PC-9 (cell line): Measurements from ENCODE around the gene IRF2BPL. TPM values are rescaled to one million over a fixed set of nuclear protein-coding genes. Genes with fewer than 3 reads are reported as not detected.
A peak's percentile ranks its signal among the peaks of the same experiment; 100 is the strongest.

ENCODE experiments used
- BruUV-seq: library from RNA; stranded (reverse); fragments of 400-500 nt; replicated peaks from 2 replicates; lab custom pipeline; 2021; lab: Mats Ljungman, UMichigan
- CTCF ChIA-PET: fragments of 300-600 bp; sonication (Branson Sonifier 250); formaldehyde crosslinking; loops from one replicate; lab custom pipeline; 2022; ENCODE audit warnings: antibody characterized with exemption; lab: Charles Lee
- POLR2A ChIA-PET: fragments of 300-600 bp; sonication (Branson Sonifier 250); formaldehyde crosslinking; loops from one replicate; lab custom pipeline; 2022; ENCODE audit warnings: antibody characterized with exemption; ENCODE audit not compliant: unreplicated experiment; lab: Charles Lee
- DNase-seq, 2 experiments: peaks; one replicate each; pipeline versions ENCODE4 v3.0.0 to v3.0.0-alpha.2; 2015 to 2022; ENCODE audit warnings: mixed read lengths in 1 of 2
- H2AFZ ChIP-seq: fragments of 200-600 bp; sonication (generic); 2 replicates; pipeline ENCODE4 v1.8.1; 2017; ENCODE audit warnings: antibody characterized with exemption
- H3F3A ChIP-seq: fragments of 200-600 bp; sonication (generic); 2 replicates; pipeline ENCODE4 v1.8.1; 2017; ENCODE audit warnings: antibody characterized with exemption, mild to moderate bottlenecking, low read depth; ENCODE audit not compliant: insufficient read depth
- H3K27ac ChIP-seq: fragments of 200-600 bp; sonication (generic); 2 replicates; pipeline ENCODE4 v1.6.1; 2016; ENCODE audit warnings: mixed run types
- H3K27me3 ChIP-seq: fragments of 200-600 bp; sonication (generic); 2 replicates; pipeline ENCODE4 v1.6.1; 2016; ENCODE audit warnings: low read depth, mixed run types; ENCODE audit not compliant: insufficient read depth
- H3K36me3 ChIP-seq: fragments of 200-600 bp; sonication (generic); 2 replicates; pipeline ENCODE4 v1.6.1; 2016; ENCODE audit warnings: low read depth, mixed run types
- H3K4me1 ChIP-seq: fragments of 200-600 bp; sonication (generic); replicated peaks from 2 replicates; pipeline ENCODE4 v1.6.1; 2016; ENCODE audit warnings: mixed run types; ENCODE audit not compliant: insufficient read depth
- H3K4me2 ChIP-seq: fragments of 200-600 bp; sonication (generic); 2 replicates; pipeline ENCODE4 v1.6.1; 2017; ENCODE audit warnings: mixed run types
- H3K4me3 ChIP-seq: fragments of 200-600 bp; sonication (generic); 2 replicates; pipeline ENCODE4 v1.6.1; 2016; ENCODE audit warnings: mixed run types
- H3K79me2 ChIP-seq: fragments of 200-600 bp; sonication (generic); 2 replicates; pipeline ENCODE4 v1.6.1; 2017; ENCODE audit warnings: low read depth, mixed run types
- H3K9me2 ChIP-seq: fragments of 200-600 bp; sonication (generic); 2 replicates; pipeline ENCODE4 v1.8.1; 2017; ENCODE audit warnings: mild to moderate bottlenecking; ENCODE audit not compliant: insufficient read depth
- H3K9me3 ChIP-seq: fragments of 200-600 bp; sonication (generic); 2 replicates; pipeline ENCODE4 v1.8.1; 2016; ENCODE audit warnings: low read depth; ENCODE audit not compliant: insufficient read depth
- H4K20me1 ChIP-seq: fragments of 200-600 bp; sonication (generic); 2 replicates; pipeline ENCODE4 v1.8.1; 2017; ENCODE audit not compliant: insufficient read depth
- EZH2 ChIP-seq: fragments of 200-600 bp; sonication (generic); IDR thresholded peaks from 2 replicates; pipeline ENCODE4 v1.8.0; 2017; ENCODE audit warnings: antibody characterized with exemption, low read depth
- intact Hi-C: fragments of 100-400 bp; cut with micrococcal nuclease; formaldehyde crosslinking; loops from one replicate; pipeline ENCODE4 v1.10.0; 2022; ENCODE audit not compliant: unreplicated experiment
- total RNA-seq: library from RNA; stranded (reverse); gene quantifications from 2 replicates; pipeline ENCODE4 v1.2.3, GENCODE V29; 2021
- TF ChIP-seq, protein P1 (sequence below): fragments of 200-600 bp; sonication (generic); conservative IDR thresholded peaks from 2 replicates; pipeline ENCODE4 v1.6.1; 2017; ENCODE audit warnings: mixed run types, antibody characterized with exemption, mild to moderate bottlenecking, moderate library complexity

IRF2BPL gene
- total RNA-seq, 1 experiment from 2014 or later: 74.6 TPM

DNA sequence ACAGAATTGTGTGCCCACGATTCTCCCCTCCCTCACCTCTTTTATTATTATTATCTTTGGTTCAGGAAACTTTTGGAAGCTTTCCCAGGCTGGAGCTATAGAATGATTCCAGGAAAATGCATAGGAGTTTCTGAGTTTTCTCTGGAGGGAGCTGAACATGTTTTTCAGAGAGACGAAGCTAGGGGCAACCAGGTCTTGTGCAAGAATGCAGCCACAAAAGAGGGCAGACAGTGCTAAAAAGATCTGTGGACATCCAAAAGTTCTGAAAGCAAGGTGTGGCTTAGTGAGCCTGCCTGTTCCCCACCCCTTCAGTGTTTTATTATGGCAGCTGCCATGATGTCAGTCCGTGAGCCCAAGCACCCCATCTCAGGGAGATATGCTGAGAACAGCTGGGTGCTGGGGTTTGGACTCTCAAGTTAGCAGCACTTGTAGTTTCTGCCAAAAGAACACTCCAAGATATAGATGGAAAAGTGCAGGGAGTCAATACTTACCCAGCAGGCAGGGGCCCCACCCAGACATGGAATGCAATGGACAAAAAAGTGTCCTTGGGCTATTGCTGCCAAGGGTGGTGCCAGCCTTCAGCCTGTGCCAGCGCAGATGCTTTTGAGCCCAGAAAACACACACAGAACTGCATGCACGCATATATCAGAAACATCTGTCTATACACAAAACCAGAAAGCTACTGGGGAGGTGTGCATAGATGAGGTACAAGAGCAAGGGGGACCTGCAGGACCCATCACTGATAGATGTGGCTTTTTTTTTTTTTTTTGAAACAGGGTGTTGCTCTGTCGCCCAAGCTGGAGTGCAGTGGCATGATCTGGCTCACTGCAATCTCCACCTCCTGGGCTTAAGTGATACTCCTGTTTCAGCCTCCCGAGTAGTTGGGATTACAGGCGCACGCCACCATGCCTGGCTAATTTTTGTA lies 17.0 kb upstream of the IRF2BPL start:
- Histone ChIP-seq H3K4me2 (peak overlapping the region; percentile 66), H4K20me1 (no peaks in the 10 kb centered on the region), H3K4me3 (peak overlapping the region; percentile 3; the same call in 1 of the 2 replicates), H3K36me3 (no peaks in the 10 kb centered on the region), H3F3A (peaks cover 76% of the 10 kb centered on the region), H3K9me2 (no peaks in the 10 kb centered on the region), H3K9me3 (0 out of 2 replicates have a peak, but pooled peaks cover 5% of the 10 kb centered on the region), H3K79me2 (no peaks in the 10 kb centered on the region), H3K4me1 (peaks cover 72% of the 10 kb centered on the region), H2AFZ (no peak overlapping the region), H3K27me3 (no peaks in the 10 kb centered on the region), H3K27ac (peak overlapping the region; percentile 82)
- TF ChIP-seq, protein P1, sequence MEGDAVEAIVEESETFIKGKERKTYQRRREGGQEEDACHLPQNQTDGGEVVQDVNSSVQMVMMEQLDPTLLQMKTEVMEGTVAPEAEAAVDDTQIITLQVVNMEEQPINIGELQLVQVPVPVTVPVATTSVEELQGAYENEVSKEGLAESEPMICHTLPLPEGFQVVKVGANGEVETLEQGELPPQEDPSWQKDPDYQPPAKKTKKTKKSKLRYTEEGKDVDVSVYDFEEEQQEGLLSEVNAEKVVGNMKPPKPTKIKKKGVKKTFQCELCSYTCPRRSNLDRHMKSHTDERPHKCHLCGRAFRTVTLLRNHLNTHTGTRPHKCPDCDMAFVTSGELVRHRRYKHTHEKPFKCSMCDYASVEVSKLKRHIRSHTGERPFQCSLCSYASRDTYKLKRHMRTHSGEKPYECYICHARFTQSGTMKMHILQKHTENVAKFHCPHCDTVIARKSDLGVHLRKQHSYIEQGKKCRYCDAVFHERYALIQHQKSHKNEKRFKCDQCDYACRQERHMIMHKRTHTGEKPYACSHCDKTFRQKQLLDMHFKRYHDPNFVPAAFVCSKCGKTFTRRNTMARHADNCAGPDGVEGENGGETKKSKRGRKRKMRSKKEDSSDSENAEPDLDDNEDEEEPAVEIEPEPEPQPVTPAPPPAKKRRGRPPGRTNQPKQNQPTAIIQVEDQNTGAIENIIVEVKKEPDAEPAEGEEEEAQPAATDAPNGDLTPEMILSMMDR: no peak
- TF ChIP-seq EZH2: no peak
- peak; percentile 91 for DNase-seq
- intact Hi-C loops: loop anchor here (1.0 kb wide), 4 partner anchors 17 to 131 kb away; partner anchors contain the start of gene IRF2BPL
- BruUV-seq: no TSS peak
- POLR2A ChIA-PET: interaction anchor here (0.5 to 1.6 kb wide), 12 partner anchors 9 to 1751 kb away, joined by 3 to 26 read pairs (median 4); partner anchors contain the start of genes GSTZ1 and POMT2
- CTCF ChIA-PET: interaction anchor here (0.6 to 2.6 kb wide), 9 partner anchors 15 to 817 kb away, joined by 3 to 6 read pairs (median 4); no protein-coding TSS in a partner anchor

DNA sequence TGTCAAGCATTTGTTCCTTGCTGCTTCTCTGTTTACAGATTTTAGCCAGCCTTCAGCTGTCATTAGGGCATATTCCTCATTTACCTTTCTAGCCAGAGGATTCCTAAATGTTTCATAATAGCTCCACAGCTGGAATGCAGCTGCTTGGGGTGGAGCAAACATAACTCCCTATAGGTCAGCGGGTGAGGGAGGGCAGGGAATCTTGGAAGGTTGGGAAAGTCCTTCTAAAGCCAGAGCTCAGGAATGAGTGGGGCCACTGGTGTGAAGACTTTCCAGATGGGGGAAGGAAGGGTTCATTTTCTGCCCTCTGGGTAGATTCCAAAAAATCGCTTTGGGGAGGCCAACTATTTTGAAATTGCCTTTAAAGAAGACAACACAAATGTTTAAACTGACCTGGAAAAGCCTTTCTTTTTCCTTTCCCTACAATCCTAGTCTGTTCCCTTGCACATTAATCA lies 16.3 kb upstream of the IRF2BPL start:
- TF ChIP-seq, protein P1: no peak
- no peak for TF ChIP-seq EZH2
- no peak overlapping the region; the same call in 1 of the 2 replicates for H3K4me3 ChIP-seq

DNA sequence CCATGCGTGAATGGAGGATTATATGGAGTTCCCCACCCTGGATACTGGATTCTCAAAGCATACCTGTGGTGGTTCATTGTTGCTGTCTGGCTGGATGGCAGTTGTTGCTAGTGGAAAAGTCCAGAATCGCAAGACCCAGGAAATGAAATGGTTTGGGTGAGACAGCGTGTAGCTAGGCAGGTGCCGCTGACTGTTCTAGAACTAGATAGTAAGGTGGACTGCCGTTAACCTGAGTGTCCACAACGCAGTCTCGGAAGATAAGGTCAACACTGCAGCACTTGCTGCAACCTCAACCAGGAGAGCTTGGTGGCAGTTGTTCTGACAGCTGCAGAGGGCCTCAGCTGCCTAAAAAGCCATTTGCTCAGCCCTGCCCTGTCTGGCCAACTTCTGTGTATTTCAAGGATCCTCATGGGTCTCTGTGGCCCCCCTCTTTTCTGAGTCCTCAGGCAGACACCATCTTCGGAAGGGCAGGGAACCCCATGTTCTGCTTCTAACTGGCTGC lies 15.5 kb upstream of the IRF2BPL start:
- no peaks in the 10 kb centered on the region for H4K20me1 ChIP-seq
- no peak for DNase-seq
- H3K79me2 ChIP-seq: no peaks in the 10 kb centered on the region
- POLR2A ChIA-PET: interaction anchor here (1.6 kb wide), 1 partner anchor 91 kb away, joined by 5 read pairs; no protein-coding TSS in a partner anchor
- H3K9me2 ChIP-seq: no peaks in the 10 kb centered on the region
- 0 out of 2 replicates have a peak, but pooled peaks cover 5% of the 10 kb centered on the region for H3K9me3 ChIP-seq
- H2AFZ ChIP-seq: no peak overlapping the region
- H3K4me3 ChIP-seq: no peak overlapping the region
- peaks cover 84% of the 10 kb centered on the region for H3K4me1 ChIP-seq
- H3K27ac ChIP-seq: peak overlapping the region; percentile 82
- H3F3A ChIP-seq: peaks cover 88% of the 10 kb centered on the region
- TF ChIP-seq, protein P1: no peak
- TF ChIP-seq EZH2: no peak
- no TSS peak for BruUV-seq
- intact Hi-C loops: loop anchor here (5.0 kb wide), 1 partner anchor 1592 kb away; no protein-coding TSS in a partner anchor
- no peaks in the 10 kb centered on the region for H3K36me3 ChIP-seq
- H3K27me3 ChIP-seq: no peaks in the 10 kb centered on the region
- peak overlapping the region; percentile 66 for H3K4me2 ChIP-seq
- CTCF ChIA-PET: interaction anchor here (0.9 to 2.6 kb wide), 4 partner anchors 27 to 126 kb away, joined by 3 to 6 read pairs (median 4); no protein-coding TSS in a partner anchor

More for the DNA sequence above, 16.3 kb upstream of the IRF2BPL start:
- Histone ChIP-seq H3K27me3 (no peaks in the 10 kb centered on the region), H3K4me1 (peaks cover 77% of the 10 kb centered on the region), H3K79me2 (no peaks in the 10 kb centered on the region), H3K9me3 (0 out of 2 replicates have a peak, but pooled peaks cover 5% of the 10 kb centered on the region), H3K36me3 (no peaks in the 10 kb centered on the region), H3K27ac (peak overlapping the region; percentile 82), H4K20me1 (no peaks in the 10 kb centered on the region), H2AFZ (no peak overlapping the region), H3K9me2 (no peaks in the 10 kb centered on the region), H3F3A (peaks cover 81% of the 10 kb centered on the region), H3K4me2 (peak overlapping the region; percentile 66)
- intact Hi-C loops: loop anchor here (1.0 to 5.0 kb wide), 5 partner anchors 17 to 1593 kb away; partner anchors contain the start of gene IRF2BPL
- no TSS peak for BruUV-seq
- peak in 1 of 2 experiments; percentile 61 for DNase-seq
- CTCF ChIA-PET: interaction anchor here (0.9 to 2.6 kb wide), 7 partner anchors 19 to 132 kb away, joined by 3 to 6 read pairs (median 4); no protein-coding TSS in a partner anchor
- POLR2A ChIA-PET: interaction anchor here (0.5 to 1.6 kb wide), 9 partner anchors 15 to 1750 kb away, joined by 3 to 9 read pairs (median 4); no protein-coding TSS in a partner anchor
